Measurements from ENCODE around the gene ZNF638. TPM values are rescaled to one million over a fixed set of nuclear protein-coding genes. Genes with fewer than 3 reads are reported as not detected.

The ZNF638 gene
- total and polyA plus RNA-seq, 9 of the 15 experiments (the other 6 are each of a cell fraction or from before 2014, with no cell fraction given), result 53.3 to 165 (median 98.8) TPM

GRCh38 chr2:71463342-71463654 is 131.7 kb downstream of the ZNF638 start:
- ATAC-seq (no peak), DNase-seq (ENCODE audit: extremely low read depth in 1 of 4, low spot score in 3 of 4) (no peak), FAIRE-seq (no peak)
- no peak for TF ChIP-seq CBFB (CRISPR knock-in tag; IDR thresholded peaks at IDR 0.05)
- no peak for TF ChIP-seq CTCFL (IDR thresholded peaks at IDR 0.05; ENCODE audit: borderline replicate concordance, insufficient read depth, low read depth, low read length, poor library complexity, severe bottlenecking)
- Histone ChIP-seq H3K79me2 (ENCODE audit: control insufficient read depth, insufficient read depth, low read length) (no peaks in the 10 kb centered on the region), H3K4me1 (replicated peaks in 1 of 2; ENCODE audit: control insufficient read depth in 2 of 2, insufficient read depth in 2 of 2, low read length in 2 of 2) (peaks cover 0 to 9% of the 10 kb centered on the region in 2 experiments; a peak in 3 of 5 replicates), H3K9me3 (replicated peaks; ENCODE audit: control insufficient read depth, insufficient read depth, low read depth, low read length) (peaks cover 4% of the 10 kb centered on the region; the same call in 1 of the 2 replicates), H3K9me1 (ENCODE audit: control insufficient read depth, insufficient read depth, low read length) (no peaks in the 10 kb centered on the region), H2AFZ (ENCODE audit: low read depth, low read length) (no peak overlapping the region), H3K27ac (ENCODE audit: extremely low read depth, low read depth, low read length) (no peak overlapping the region), H3K4me3 (no peak overlapping the region), H3K36me3 (ENCODE audit: control insufficient read depth, insufficient read depth, low read length) (no peaks in the 10 kb centered on the region), H3K9ac (ENCODE audit: insufficient read depth in 1 of 2, low read depth in 2 of 2, low read length in 2 of 2) (no peak overlapping the region), H4K20me1 (replicated peaks; ENCODE audit: control insufficient read depth, insufficient read depth, low read length) (no peaks in the 10 kb centered on the region), H3K27me3 (ENCODE audit: control insufficient read depth in 2 of 2, insufficient read depth in 2 of 2, low read length in 2 of 2) (peaks cover 3 to 23% of the 10 kb centered on the region in 2 experiments; a peak in 3 of 5 replicates), H3K4me2 (ENCODE audit: insufficient read depth, low read length) (no peak overlapping the region)
- in situ Hi-C loops (cut with MboI) (no loop called here), intact Hi-C loops (cut with micrococcal nuclease) (no loop called here)
- BruUV-seq (replicated peaks), result no TSS peak
- WGBS (ENCODE audit: insufficient coverage, low coverage, missing lambda C conversion rate), result 10% methylated on average over 7 of the region's 7 CpGs
- CTCF ChIA-PET (ENCODE audit: low intra/inter-chr PET ratio), result no interaction called here
- POLR2A ChIA-PET, result interaction anchor here (1.3 kb wide), 1 partner anchor 8 kb away, joined by 3 read pairs; no protein-coding TSS in a partner anchor

GRCh38 chr2:71464389-71464788 is 132.8 kb downstream of the ZNF638 start:
- DNase-seq (ENCODE audit: extremely low read depth in 1 of 4, low spot score in 3 of 4) (no peak), ATAC-seq (no peak), FAIRE-seq (no peak)
- Histone ChIP-seq H3K27ac (ENCODE audit: extremely low read depth, low read depth, low read length) (no peak overlapping the region), H3K9me1 (ENCODE audit: control insufficient read depth, insufficient read depth, low read length) (no peaks in the 10 kb centered on the region), H4K20me1 (replicated peaks; ENCODE audit: control insufficient read depth, insufficient read depth, low read length) (no peaks in the 10 kb centered on the region), H2AFZ (ENCODE audit: low read depth, low read length) (no peak overlapping the region), H3K79me2 (ENCODE audit: control insufficient read depth, insufficient read depth, low read length) (no peaks in the 10 kb centered on the region), H3K4me1 (replicated peaks in 1 of 2; ENCODE audit: control insufficient read depth in 2 of 2, insufficient read depth in 2 of 2, low read length in 2 of 2) (peaks cover 0 to 9% of the 10 kb centered on the region in 2 experiments; a peak in 2 of 5 replicates), H3K27me3 (ENCODE audit: control insufficient read depth in 2 of 2, insufficient read depth in 2 of 2, low read length in 2 of 2) (peaks cover 10 to 31% of the 10 kb centered on the region in 2 experiments; a peak in 3 of 5 replicates), H3K4me2 (ENCODE audit: insufficient read depth, low read length) (no peak overlapping the region), H3K36me3 (ENCODE audit: control insufficient read depth, insufficient read depth, low read length) (no peaks in the 10 kb centered on the region), H3K9ac (ENCODE audit: insufficient read depth in 1 of 2, low read depth in 2 of 2, low read length in 2 of 2) (no peak overlapping the region), H3K9me3 (replicated peaks; ENCODE audit: control insufficient read depth, insufficient read depth, low read depth, low read length) (peaks cover 4% of the 10 kb centered on the region; the same call in 1 of the 2 replicates), H3K4me3 (no peak overlapping the region)
- in situ Hi-C loops (cut with MboI) (no loop called here), intact Hi-C loops (cut with micrococcal nuclease) (no loop called here)
- no TSS peak for BruUV-seq (replicated peaks)
- TF ChIP-seq ESRRA (IDR thresholded peaks at IDR 0.05; ENCODE audit: borderline replicate concordance, low read depth) (peak; percentile 66; the same call in 1 of the 2 replicates), CCAR2 (IDR thresholded peaks at IDR 0.05; ENCODE audit: low read depth, low read length) (no peak)
- CTCF ChIA-PET (ENCODE audit: low intra/inter-chr PET ratio), result no interaction called here
- POLR2A ChIA-PET, result interaction anchor here (1.3 kb wide), 1 partner anchor 9 kb away, joined by 3 read pairs; no protein-coding TSS in a partner anchor
- 31% methylated on average over 6 of the region's 6 CpGs for WGBS (ENCODE audit: insufficient coverage, low coverage, missing lambda C conversion rate)

All from K562 (cell line).